Duodenal mucosa (tissue), 2 donors: ENCODE results near the gene CEND1.

ENCODE experiments used
- H3K27ac ChIP-seq: one replicate; pipeline ENCODE4 v1.7.0; 2013; ENCODE audit warnings: low read depth, low read length
- H3K27me3 ChIP-seq, 2 donors: one replicate each; pipeline ENCODE4 v1.7.0; 2013; ENCODE audit warnings: low read length in 2 of 2, control low read depth in 1 of 2; ENCODE audit not compliant: insufficient read depth in 2 of 2, control insufficient read depth in 1 of 2
- H3K36me3 ChIP-seq, 2 donors: one replicate each; pipeline ENCODE4 v1.7.0; 2013; ENCODE audit warnings: low read length in 2 of 2, control low read depth in 1 of 2; ENCODE audit not compliant: insufficient read depth in 2 of 2, control insufficient read depth in 1 of 2
- H3K4me1 ChIP-seq, 2 donors: one replicate each; pipeline ENCODE4 v1.7.0; 2013; ENCODE audit warnings: low read length in 2 of 2, control low read depth in 1 of 2; ENCODE audit not compliant: insufficient read depth in 2 of 2, control insufficient read depth in 1 of 2
- H3K4me3 ChIP-seq, 2 donors: one replicate each; pipeline ENCODE4 v1.7.0; 2013; ENCODE audit warnings: low read length in 2 of 2, low read depth in 1 of 2
- H3K9ac ChIP-seq, 2 donors: one replicate each; pipeline ENCODE4 v1.7.0; 2013; ENCODE audit warnings: low read length in 2 of 2, low read depth in 1 of 2
- H3K9me3 ChIP-seq, 2 donors: one replicate each; pipeline ENCODE4 v1.7.0; 2013; ENCODE audit warnings: low read length in 2 of 2, control low read depth in 1 of 2; ENCODE audit not compliant: control insufficient read depth in 1 of 2

Gene CEND1

GRCh38 chr11:833114-833791 lies 43.4 kb upstream of the CEND1 start:
- Histone ChIP-seq H3K9ac (peak overlapping the region; percentile 92 to 93), H3K4me1 (peaks cover 48 to 69% of the 10 kb centered on the region in 2 donors), H3K9me3 (no peaks in the 10 kb centered on the region), H3K27me3 (no peaks in the 10 kb centered on the region), H3K27ac (peak overlapping the region; percentile 92), H3K4me3 (peak overlapping the region; percentile 75 to 78), H3K36me3 (peaks cover 4 to 22% of the 10 kb centered on the region in 2 donors)

DNA sequence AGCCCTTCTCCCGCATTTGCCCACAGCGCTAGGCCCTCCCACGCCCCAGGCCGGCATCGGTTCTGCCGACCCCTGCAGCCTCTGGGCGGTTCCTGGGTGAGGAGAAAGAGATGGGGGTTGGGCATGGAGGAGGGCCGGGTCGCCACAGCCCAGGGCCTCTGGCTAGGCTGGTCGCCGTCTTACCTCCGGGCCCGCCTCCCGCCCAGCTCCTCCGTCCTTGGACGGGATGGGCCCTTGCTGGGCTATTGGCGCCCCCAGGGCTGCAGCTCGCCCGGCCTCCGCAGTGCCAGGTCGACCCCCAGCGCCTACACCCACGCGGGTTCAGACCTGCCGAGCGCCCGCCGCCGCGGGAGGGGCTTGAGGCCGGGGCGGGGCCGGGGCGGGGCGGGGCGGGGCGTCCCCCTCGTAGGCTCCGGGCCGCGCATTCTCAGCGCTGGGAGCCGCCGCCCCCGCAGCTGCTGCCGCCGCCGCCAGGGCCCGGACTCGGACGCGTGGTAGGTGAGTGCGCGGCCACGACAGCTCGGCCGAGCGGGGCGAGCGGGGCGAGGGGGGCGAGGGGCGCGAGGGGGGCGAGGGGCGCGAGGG lies 42.7 kb upstream of the CEND1 start, which contains the start of gene CD151:
TSS of gene CD151 (plus strand) at position 424 of the 585 bp plus-strand sequence. CDS start 3,118 bp downstream, outside the sequence.
- peaks cover 4 to 16% of the 10 kb centered on the region in 2 donors for H3K36me3 ChIP-seq
- peaks cover 47 to 69% of the 10 kb centered on the region in 2 donors for H3K4me1 ChIP-seq
- H3K27ac ChIP-seq: peak within 1 kb of the TSS; percentile 92
- H3K4me3 ChIP-seq: peak within 1 kb of the TSS; percentile 75 to 78
- H3K9me3 ChIP-seq: no peaks in the 10 kb centered on the region
- no peaks in the 10 kb centered on the region for H3K27me3 ChIP-seq
- peak within 1 kb of the TSS; percentile 92 to 93 for H3K9ac ChIP-seq

GRCh38 chr11:831961-832528 lies 42.2 kb upstream of the CEND1 start:
- Histone ChIP-seq H3K4me1 (peaks cover 46 to 66% of the 10 kb centered on the region in 2 donors), H3K9me3 (no peaks in the 10 kb centered on the region), H3K4me3 (peak overlapping the region; percentile 62 to 65), H3K27ac (no peak overlapping the region), H3K27me3 (no peaks in the 10 kb centered on the region), H3K36me3 (peaks cover 4 to 10% of the 10 kb centered on the region in 2 donors), H3K9ac (peak overlapping the region; percentile 39 to 60)

DNA sequence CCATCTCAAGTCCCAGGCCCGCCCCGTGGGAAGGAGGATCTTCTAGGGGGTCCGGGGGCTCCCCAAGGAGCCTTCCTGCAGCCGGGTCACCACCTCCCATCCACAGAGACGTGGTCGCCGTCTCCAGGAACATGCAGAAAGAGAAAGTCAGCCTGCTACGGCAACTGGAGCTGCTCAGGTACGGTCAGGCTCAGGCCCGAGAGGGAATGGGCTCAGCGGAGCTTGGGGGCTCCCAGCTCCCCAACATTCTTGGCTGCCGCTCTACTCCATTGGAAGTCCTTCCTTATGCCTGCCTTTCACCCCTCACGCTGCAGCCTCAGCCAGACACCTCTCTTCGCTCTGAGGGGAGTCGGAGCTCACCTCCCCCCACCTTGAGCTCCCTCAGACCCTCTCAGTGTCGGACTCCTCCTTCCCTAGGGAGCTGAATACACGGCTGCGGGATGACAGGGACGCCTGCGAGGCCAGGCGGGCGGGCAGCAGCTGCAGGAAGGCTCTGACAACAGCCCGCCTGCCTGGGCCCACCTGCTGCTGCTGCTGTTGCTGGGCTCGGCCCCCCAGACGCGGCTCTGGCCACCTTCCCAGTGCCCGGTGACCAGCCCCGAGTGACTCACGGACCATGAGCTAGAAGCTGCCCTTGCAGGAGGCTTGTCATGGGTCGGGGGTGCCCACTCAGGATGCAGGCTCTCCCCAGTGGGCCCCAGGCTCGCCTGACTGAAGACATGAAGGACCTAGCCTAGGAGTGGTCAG lies 41.4 kb upstream of the CEND1 start:
- no peak overlapping the region for H3K9ac ChIP-seq
- H3K4me3 ChIP-seq: peak overlapping the region in 1 of 2 donors; percentile 21
- H3K27ac ChIP-seq: no peak overlapping the region

GRCh38 chr11:830295-831117 lies 40.6 kb upstream of the CEND1 start:
- no peaks in the 10 kb centered on the region for H3K36me3 ChIP-seq
- H3K9me3 ChIP-seq: no peaks in the 10 kb centered on the region
- no peaks in the 10 kb centered on the region for H3K27me3 ChIP-seq
- H3K9ac ChIP-seq: peak overlapping the region in 1 of 2 donors; percentile 83
- peak overlapping the region; percentile 56 to 67 for H3K4me3 ChIP-seq
- no peak overlapping the region for H3K27ac ChIP-seq
- peaks cover 54 to 75% of the 10 kb centered on the region in 2 donors for H3K4me1 ChIP-seq

More for the DNA sequence above, 41.4 kb upstream of the CEND1 start:
- no peaks in the 10 kb centered on the region for H3K27me3 ChIP-seq
- peaks cover 0 to 3% of the 10 kb centered on the region in 2 donors for H3K36me3 ChIP-seq
- H3K4me1 ChIP-seq: peaks cover 47 to 67% of the 10 kb centered on the region in 2 donors
- H3K9me3 ChIP-seq: no peaks in the 10 kb centered on the region

GRCh38 chr11:829847-830294 lies 40.0 kb upstream of the CEND1 start:
- no peaks in the 10 kb centered on the region for H3K9me3 ChIP-seq
- H3K4me3 ChIP-seq: peak overlapping the region; percentile 56 to 67
- no peaks in the 10 kb centered on the region for H3K36me3 ChIP-seq
- peak overlapping the region; percentile 43 to 83 for H3K9ac ChIP-seq
- peaks cover 60 to 78% of the 10 kb centered on the region in 2 donors for H3K4me1 ChIP-seq
- no peaks in the 10 kb centered on the region for H3K27me3 ChIP-seq
- no peak overlapping the region for H3K27ac ChIP-seq

DNA sequence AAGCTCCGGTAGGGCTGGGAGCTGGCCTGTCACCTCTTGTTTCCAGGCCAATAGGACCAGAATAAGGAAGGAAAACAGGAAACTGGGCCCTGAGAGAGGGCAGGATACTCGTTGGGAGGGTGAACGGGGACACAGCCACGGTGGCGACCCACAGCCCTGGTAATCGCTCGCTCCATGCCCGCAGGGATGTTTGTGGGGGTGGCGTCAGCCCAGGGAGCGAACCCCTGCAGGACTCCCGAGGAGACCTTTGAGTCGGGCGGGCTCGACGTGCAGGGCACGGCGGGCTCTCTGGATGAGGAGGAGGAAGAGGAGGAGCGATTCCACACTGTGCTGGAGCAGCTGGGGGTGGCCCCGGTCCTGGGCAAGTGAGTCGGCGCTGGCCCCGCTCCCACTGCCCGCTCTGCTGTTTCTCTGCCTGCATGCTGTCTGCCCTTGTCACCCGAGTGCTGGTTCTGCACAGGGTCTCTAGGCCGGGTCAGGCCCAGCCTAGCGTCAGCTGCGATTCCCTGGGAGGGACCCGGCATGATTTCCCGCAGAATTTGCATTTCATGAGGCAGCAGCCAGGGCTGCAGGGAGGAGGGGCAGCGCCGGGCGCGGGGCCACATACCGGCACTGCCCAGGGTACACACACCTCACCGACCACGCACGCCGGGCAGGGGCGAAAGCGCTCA lies 39.4 kb upstream of the CEND1 start:
- Histone ChIP-seq H3K36me3 (no peaks in the 10 kb centered on the region), H3K4me1 (peaks cover 55 to 73% of the 10 kb centered on the region in 2 donors), H3K9ac (peak overlapping the region; percentile 43 to 83), H3K9me3 (no peaks in the 10 kb centered on the region), H3K4me3 (peak overlapping the region; percentile 56 to 67), H3K27ac (peak overlapping the region; percentile 46), H3K27me3 (no peaks in the 10 kb centered on the region)

GRCh38 chr11:828506-829175 lies 38.8 kb upstream of the CEND1 start:
- Histone ChIP-seq H3K4me3 (peak overlapping the region; percentile 65 to 67), H3K27me3 (no peaks in the 10 kb centered on the region), H3K9ac (peak overlapping the region; percentile 80 to 83)

More at GRCh38 chr11:828506-829175, 38.8 kb upstream of the CEND1 start:
- Histone ChIP-seq H3K27ac (peak overlapping the region; percentile 92), H3K36me3 (no peaks in the 10 kb centered on the region), H3K4me1 (peaks cover 54 to 68% of the 10 kb centered on the region in 2 donors), H3K9me3 (no peaks in the 10 kb centered on the region)
